Bronchial epithelial cell (primary cell): Measurements from ENCODE around the gene MALRD1. TPM values are rescaled to one million over a fixed set of nuclear protein-coding genes. Genes with fewer than 3 reads are reported as not detected.
A peak's percentile ranks its signal among the peaks of the same experiment; 100 is the strongest.

Experiments used
- DNase-seq: peaks from one replicate; pipeline ENCODE4 v3.0.0-alpha.2; 2010; ENCODE audit warnings: low read depth
- FAIRE-seq: peaks from 2 replicates; lab custom pipeline; 2011; peaks lifted over from hg19 to GRCh38; lab: Jason Lieb, UNC
- H3K27me3 ChIP-seq: 2 replicates; pipeline ENCODE4 v1.5.1; 2011; ENCODE audit warnings: low read length; ENCODE audit not compliant: control insufficient read depth, insufficient read depth
- H3K36me3 ChIP-seq: 2 replicates; pipeline ENCODE4 v1.5.1; 2011; ENCODE audit warnings: low read length; ENCODE audit not compliant: control insufficient read depth, insufficient read depth
- H3K4me3 ChIP-seq: 2 replicates; pipeline ENCODE4 v1.5.1; 2011; ENCODE audit warnings: mild to moderate bottlenecking, low read depth, low read length, control low read depth
- total RNA-seq: library from RNA; depleted of rRNA; stranded (reverse); fragments of >200 nt; gene quantifications from 2 replicates; pipeline ENCODE4 v1.2.1, GENCODE V29; 2014
- TF ChIP-seq, protein P1 (sequence below): IDR thresholded peaks from 2 replicates; pipeline ENCODE4 v1.5.1; 2011; ENCODE audit warnings: mild to moderate bottlenecking, moderate library complexity, low read length, control low read depth, inconsistent platforms; ENCODE audit not compliant: insufficient read depth, severe bottlenecking

MALRD1 gene
- total RNA-seq, 1 donor from 2014 or later: not detected

DNA sequence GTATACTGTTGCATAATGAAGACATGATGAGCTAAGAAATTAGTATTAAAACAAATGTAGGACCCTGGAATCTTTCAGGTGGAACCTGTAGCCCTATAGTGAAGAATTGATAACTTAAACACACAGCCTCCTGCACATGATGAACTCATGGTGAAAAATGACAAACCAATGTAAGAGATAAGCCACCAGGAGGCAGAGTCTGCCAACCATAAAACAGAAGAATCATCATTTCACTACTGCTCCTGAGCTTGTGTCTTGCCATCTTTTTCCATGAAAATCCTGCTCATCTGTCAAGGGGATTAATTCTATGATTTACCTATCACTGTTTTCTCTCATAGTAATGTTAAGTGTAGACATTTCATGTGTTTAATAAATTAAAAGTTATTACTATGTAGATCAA is 363.9 kb downstream of the MALRD1 start:
- no peaks in the 10 kb centered on the region for H3K36me3 ChIP-seq
- no peak for FAIRE-seq
- DNase-seq: peak; percentile 37
- TF ChIP-seq, protein P1, sequence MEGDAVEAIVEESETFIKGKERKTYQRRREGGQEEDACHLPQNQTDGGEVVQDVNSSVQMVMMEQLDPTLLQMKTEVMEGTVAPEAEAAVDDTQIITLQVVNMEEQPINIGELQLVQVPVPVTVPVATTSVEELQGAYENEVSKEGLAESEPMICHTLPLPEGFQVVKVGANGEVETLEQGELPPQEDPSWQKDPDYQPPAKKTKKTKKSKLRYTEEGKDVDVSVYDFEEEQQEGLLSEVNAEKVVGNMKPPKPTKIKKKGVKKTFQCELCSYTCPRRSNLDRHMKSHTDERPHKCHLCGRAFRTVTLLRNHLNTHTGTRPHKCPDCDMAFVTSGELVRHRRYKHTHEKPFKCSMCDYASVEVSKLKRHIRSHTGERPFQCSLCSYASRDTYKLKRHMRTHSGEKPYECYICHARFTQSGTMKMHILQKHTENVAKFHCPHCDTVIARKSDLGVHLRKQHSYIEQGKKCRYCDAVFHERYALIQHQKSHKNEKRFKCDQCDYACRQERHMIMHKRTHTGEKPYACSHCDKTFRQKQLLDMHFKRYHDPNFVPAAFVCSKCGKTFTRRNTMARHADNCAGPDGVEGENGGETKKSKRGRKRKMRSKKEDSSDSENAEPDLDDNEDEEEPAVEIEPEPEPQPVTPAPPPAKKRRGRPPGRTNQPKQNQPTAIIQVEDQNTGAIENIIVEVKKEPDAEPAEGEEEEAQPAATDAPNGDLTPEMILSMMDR: peak; percentile 43
- no peaks in the 10 kb centered on the region for H3K27me3 ChIP-seq
- no peak overlapping the region for H3K4me3 ChIP-seq

DNA sequence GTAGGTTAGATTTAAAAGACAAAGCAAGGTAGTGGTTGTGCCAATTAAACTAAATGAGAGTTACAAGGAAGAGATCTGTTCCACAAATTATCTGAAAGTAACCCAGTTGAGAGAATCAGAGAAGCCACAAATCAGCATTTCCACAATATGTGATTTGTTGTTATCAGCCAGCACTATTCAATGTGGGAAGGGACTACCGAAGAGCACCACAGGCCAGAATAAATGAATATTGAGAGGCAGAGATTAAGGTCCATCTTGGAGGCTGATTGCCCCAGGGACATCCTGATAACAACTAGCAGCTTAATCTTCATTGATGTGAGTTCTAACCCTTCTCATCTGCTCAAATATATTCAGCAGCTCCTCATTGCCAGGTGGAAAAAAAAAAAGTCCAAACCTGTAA is 367.6 kb downstream of the MALRD1 start:
- TF ChIP-seq, protein P1: no peak
- FAIRE-seq (no peak), DNase-seq (no peak)
- H3K27me3 ChIP-seq: no peaks in the 10 kb centered on the region
- H3K36me3 ChIP-seq: no peaks in the 10 kb centered on the region
- H3K4me3 ChIP-seq: no peak overlapping the region

DNA sequence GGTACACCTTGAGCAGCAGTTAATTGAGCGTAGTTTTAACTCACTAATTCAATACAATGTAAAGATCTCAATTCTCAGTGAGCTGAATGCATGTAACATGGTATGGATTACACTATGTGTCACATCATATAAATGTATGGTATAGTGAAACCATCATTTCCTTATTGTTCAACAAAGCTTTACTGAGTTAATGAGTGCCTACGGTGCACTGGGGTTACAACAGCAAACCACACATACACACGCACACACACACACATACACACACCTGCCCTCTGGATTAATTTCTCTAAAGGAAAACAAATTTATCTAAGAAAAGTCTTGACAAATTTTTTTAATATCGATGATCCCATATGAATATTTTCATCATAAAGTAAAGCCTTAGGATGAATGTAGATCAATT is 369.1 kb downstream of the MALRD1 start:
- no peak for FAIRE-seq
- TF ChIP-seq, protein P1: no peak
- H3K27me3 ChIP-seq: no peaks in the 10 kb centered on the region

DNA sequence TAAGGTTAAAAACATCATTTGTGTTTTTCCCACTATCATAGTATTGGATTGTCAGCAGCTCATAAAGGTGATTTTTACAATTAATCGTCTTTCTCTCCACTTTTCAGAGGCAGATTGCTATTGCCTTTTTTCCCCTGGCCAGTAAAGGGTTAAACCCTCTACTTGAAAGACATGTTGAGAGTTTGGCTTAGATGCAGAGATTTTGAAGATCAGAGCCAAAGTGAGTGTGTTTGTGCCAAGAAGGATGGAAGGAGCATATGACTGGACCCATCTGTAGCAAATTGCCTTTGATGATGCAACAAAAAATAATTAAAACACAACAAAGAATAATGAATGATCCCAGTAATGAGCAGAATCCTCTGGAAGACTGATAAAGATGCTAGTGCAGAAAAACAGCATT is 373.1 kb downstream of the MALRD1 start:
- no peak overlapping the region for H3K4me3 ChIP-seq
- no peak for DNase-seq
- no peaks in the 10 kb centered on the region for H3K36me3 ChIP-seq
- TF ChIP-seq, protein P1: no peak
- FAIRE-seq: no peak
- H3K27me3 ChIP-seq: no peaks in the 10 kb centered on the region

More for the DNA sequence above, 369.1 kb downstream of the MALRD1 start:
- H3K36me3 ChIP-seq: no peaks in the 10 kb centered on the region
- H3K4me3 ChIP-seq: no peak overlapping the region
- no peak for DNase-seq

DNA sequence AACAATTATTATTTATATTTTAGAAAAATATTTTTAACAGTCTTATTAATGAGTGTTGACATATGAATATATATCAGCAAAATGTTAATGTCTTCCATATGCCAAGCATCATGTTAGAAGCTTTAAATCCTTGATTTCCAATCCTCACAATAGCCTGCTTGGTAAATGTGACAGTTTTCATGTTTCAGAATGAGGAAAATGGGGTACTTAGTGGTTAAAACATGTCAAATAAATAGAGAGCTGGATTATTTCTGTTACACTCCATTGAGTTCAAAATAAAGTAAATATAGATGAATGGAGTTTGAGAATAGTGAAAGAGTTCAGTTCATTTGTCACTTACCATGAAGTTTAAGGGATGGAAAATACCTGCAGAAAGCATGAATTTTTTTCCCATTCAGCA is 377.4 kb downstream of the MALRD1 start:
- DNase-seq (no peak), FAIRE-seq (no peak)
- Histone ChIP-seq H3K36me3 (no peaks in the 10 kb centered on the region), H3K27me3 (no peaks in the 10 kb centered on the region), H3K4me3 (no peak overlapping the region)
- TF ChIP-seq, protein P1: no peak
